ENCODE results near the gene HOXB7.

HOXB7 gene

DNA sequence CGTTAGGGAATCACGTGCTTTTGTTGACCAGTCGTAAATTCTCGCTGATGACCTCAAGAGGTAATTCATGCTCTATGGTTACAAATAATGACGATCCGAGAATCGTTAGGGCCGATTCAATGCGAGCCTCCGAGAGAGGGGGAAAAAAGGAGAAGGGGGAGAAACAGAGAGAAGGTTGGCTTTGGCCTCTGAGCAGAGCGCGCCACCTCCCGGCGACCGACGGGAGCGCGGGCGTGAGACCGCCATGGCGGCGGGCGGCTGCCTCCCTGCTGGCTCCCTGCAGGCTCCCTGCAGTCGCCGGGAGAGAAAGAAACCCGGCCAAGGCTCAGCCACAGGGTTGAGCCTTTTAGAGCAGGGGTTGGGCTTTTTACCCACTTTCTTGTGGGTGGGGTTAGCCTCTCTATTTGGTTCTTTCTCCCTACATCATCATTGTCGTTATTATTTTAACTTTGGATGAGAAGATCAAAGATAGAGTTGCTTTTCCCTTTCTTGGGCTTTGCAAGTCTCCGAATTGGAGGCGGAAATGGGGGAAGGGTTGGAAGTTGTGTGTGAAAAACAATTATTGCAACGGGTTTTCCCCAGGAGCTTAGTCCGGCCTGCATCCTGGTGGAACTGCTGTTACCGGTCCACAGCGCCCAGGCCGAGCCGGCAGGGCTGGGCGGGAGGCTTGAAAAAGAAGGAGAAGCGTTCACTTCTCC is 16.8 kb downstream of the HOXB7 start:
- peak; percentile 97 for DNase-seq

DNA sequence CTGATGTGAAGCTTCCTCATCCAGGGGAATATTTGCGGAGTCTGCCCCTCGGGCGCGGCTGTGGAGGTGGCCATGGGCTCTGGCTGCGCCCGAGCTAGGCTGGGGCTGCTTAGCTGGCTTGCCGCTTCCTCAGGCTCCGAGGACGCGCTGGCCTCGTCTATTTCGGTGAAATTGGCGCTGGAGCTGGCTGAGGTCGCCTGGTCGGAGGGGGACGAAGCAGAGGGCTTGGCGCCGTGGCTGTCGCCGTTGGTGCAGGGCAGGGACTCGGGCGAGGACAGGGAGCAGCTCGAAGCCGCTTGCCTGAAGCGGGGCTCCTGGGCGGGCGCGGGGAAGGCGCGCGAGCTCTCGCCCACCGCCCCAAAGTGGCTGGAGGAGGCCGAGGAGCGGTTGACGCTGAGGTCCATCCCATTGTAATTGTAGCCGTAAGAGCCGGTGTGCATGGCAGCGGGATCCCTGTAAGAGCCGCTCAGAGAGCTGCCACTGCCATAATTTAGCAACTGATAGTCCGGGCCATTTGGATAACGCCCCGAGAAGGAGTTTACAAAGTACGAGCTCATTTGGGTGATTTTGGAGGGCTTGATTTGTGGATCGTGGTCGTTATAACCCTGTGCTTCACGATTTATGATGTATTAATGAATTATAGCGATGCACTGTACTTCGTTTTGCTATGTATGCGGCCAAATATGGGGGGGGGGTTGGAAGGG is 17.5 kb downstream of the HOXB7 start, which contains the start of gene HOXB5:
Gene HOXB5, minus strand, starts transcription at position 654 of the 704 bp plus-strand sequence. Its CDS starts 97 bp downstream, at position 557.
- no peak for DNase-seq

DNA sequence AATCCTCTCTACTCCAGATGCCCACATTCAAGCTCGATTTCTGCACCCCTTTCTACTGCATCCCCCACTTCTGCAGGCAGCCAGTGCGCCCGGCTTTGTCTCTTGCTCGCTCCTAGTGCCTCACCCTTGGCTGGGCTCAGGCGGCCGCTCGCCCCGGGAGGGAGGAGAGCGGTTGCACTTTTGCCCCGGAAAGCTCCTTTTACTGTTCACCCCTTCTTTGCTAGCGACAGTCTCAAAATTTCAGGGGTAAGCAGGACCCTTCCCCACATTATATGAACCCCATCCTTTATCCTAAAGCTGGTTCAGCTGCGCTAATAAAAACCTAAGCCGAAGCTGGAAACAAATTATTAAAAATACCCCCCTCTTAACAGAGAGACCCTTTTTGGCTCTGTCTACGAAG is 18.2 kb downstream of the HOXB7 start:
- no peak for DNase-seq

- DNase-seq = no peak
Measured at GRCh38 chr17:48592057-48592514, 18.7 kb downstream of the HOXB7 start.

- no peak for DNase-seq
Measured at GRCh38 chr17:48591255-48592056, 19.4 kb downstream of the HOXB7 start.

DNA sequence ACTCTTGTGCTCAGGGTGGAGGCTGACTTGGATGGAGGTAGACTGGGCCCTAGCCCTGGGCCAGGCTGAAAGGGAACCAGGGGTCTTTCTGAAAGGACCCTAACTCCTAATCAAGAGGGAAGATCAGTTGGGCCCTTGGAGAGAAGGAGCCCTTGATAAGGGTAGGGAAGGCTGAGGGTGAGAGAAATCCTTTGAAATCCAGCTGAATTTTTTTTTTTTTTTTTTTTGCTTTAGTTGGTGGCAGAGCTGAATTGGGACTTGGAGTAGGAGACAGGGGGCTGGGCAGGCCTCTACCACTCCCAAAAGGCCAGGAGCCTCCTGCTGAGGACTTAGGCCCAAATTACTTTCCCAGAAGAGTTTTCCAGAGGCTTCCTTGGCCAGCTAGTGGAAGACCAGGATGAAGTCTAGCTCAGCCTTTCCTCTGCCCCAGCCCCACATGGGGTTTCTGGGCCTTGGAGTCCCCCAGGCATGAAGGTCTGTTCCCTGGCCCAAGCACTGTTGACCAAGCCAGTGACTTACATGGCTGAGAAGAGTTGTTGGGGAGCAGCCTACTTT is 20.1 kb downstream of the HOXB7 start:
- DNase-seq = no peak

- DNase-seq = peak; percentile 84
Measured at GRCh38 chr17:48589831-48590606, 20.8 kb downstream of the HOXB7 start, which contains the start of gene HOXB3. Gene HOXB3 (minus strand): TSS chr17:48590241. CDS start chr17:48552474, 37,767 bp downstream.

DNA sequence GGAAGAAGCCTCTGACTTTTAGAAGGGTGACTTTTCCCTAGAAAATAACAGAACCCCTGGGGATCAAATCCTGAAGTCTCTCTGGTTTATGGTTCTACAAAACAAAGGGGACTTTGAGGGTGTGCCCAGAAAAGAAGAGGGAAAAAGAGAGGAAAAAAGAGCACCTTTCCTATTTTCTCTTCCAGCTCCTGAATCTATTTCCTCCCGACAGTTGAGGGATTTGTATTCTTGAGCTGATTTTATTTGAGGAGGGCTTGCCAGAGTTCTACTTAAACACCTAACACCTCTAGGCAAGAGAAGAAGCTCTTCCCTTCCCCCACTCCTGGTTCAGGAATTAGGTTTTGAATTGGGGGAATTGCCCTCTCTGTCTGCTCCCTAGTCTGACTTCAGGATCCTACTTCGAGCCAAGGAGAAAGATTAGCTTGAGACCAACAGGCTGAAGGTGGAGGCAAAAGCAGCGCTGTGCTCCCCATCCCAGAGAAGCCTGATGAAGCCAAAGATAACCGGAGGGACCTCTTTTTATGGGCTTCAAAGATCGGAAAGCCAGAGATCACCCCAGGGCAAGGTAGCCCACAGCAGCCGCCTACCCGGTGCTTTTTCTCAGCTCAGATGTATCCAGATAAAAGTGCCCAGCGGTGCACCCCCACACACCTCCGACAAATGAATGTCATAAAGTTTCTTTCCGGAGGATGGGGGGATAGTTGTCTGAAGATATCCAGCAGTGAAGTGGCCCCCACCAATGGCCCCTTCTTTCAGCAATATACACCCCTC is 21.6 kb downstream of the HOXB7 start:
- DNase-seq = no peak

DNA sequence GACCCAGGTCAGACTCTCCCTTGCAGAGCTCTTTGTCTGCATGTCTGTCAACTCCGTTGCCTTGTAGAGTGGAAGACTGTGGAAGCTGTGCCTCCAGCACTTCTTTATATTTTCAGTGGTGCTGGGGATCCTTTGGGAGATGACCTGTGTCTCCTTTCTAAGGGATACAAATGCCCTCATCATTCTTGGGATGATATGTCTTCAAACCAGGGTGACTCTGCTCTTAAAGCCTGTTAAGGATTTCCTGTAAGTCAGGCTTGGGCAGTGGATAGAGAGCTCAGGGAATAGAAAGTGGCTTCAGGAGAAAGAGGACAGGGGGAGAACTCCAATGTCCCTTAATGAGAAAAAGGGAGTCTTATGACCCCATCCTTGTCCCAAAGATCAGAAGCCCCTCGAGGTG is 22.3 kb downstream of the HOXB7 start:
- DNase-seq = no peak

- no peak for DNase-seq
Measured at GRCh38 chr17:48588074-48588415, 22.8 kb downstream of the HOXB7 start.

DNA sequence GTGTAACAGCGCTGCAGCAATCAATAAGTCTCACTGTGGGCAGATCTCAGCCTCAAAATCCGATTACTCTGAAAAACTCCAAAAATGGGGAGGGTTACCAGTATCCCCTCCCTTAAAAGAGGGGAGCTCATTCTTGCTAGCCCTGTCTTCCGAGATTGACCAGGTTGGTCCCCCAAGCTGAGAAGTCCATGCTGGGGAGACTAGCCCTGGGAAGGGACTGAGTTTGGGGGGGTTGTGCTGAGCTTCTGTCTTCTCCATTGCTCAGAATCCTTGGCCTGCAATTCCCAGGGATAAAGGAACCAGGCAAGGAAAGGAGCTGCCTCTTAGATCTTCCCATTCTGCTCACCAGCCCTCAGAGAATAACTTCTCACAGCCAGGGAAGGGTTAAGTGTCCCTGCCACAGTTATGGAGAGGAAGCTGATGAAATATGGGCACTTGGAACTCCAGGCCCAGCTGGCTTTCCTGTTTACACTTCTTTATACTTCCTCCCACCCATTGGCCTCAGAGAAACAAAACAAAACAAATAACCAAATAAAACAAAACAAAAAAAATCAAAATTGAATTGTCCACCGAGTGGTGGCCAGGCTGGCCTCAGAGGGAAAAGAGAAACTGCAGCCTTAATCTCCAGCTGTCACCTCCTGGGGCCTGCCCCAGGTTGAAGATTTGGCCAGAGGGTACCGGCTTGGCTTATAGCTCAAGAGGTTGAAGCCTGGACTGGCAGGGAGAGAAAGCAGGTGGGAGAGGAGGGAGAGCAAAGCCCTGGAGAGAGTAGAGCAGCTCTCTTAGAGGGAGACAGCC is 23.3 kb downstream of the HOXB7 start:
- peak; percentile 70 for DNase-seq

GRCh38 chr17:48586355-48587258 is 24.2 kb downstream of the HOXB7 start:
- no peak for DNase-seq

- no peak for DNase-seq
Measured at GRCh38 chr17:48584223-48584741, 26.5 kb downstream of the HOXB7 start.

DNA sequence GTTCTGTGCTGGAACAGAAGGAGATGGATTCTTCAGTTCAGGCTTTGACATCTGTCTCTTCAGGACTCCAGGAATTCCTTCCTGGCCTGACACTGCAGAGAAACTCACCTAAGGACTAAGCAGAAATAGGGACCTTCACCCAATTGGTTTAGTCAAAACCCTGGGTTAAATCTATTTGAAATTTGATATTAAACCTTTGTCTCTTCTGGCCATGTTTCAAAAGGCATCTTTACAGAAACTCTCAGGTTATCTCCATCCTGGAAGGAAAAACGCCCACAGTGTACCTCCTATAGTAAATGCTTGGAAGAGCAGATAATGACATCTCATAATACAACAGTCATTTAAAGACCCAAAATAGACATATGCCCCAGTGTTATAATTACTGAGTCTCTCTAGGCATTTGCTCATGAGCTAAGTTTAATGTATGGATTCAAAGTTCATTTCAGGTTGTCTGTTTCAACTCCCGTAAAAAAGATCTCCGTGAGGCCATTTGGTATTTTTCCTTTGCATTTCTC is 27.1 kb downstream of the HOXB7 start:
- no peak for DNase-seq

DNA sequence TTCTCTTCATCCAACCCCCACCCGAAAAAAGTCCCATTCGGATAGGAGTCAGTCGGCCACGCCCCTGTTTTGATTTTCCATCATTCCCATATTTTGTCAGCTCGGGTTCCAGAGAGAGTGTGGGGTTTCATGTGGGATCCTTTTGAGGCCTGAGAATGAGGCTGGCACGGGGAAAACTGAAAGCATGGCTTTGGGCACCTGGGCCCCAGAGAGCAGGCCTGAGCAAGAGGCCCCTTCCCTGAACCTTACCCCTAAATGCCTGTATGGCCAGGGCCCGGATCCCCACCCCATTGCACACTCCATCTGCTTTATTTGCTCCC is 28.1 kb downstream of the HOXB7 start:
- DNase-seq = no peak

- peak; percentile 66 for DNase-seq
Measured at GRCh38 chr17:48579760-48580554, 30.9 kb downstream of the HOXB7 start.

- no peak for DNase-seq
Measured at GRCh38 chr17:48579471-48579759, 31.4 kb downstream of the HOXB7 start.

DNA sequence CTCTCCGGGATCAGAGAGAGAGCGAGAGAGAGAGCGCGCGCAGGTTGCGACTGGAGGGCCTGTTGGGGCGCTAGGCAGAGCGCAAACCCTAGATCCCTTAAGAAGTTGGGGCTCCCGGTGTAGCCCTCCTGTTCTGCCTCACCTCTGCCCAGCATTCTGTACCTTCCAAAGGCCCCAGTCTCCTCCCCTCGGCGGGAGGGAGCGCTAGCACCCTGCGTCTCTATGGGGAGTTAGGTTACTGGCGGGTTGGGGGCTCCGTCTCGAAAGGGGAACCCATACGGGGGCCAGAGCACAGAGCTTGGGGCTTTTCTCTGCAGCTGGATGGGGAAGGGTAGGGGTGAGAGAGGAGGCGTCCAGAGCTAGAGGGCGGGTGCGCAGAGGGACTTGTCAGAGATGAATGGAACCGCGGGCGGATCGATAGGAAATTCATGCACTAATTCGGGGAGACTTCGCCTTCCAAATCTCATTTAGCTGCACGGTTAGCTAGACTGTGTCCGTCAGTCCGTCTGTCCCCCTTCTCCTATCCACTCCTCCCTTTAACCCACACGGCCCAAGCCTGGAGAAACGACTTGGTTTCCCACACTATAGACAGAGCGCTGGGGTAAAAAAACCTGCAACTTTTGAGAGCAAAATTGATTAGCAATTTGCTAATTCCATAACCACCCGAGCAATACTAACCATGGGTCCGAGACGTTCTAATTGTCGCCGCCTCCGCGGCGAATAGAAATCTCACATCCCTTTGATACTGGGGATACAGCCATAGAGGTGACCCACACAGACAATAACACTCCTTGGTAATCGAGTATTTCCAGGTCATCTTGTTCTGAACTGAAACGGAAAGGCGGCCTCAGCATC is 32.0 kb downstream of the HOXB7 start:
- no peak for DNase-seq

Data from fibroblast of upper back skin (primary cell).